HCT116 (cell line): ENCODE measurements around the gene UQCR11. TPM values are rescaled to one million over a fixed set of nuclear protein-coding genes. Genes with fewer than 3 reads are reported as not detected.
A peak's percentile ranks its signal among the peaks of the same experiment; 100 is the strongest.

Experiments
- ATAC-seq: fragments of 200-7000 bp; cut with Tn5 transposase; 2 replicates; pipeline ENCODE4 v1.9.1; 2020; ENCODE audit warnings: mild to moderate bottlenecking, moderate library complexity
- BruUV-seq: library from RNA; stranded (reverse); fragments of 400-500 nt; replicated peaks from 2 replicates; lab custom pipeline; 2021; lab: Mats Ljungman, UMichigan
- CTCF ChIA-PET: fragments of 300-600 bp; sonication (Branson Sonifier 250); formaldehyde crosslinking; loops from one replicate; lab custom pipeline; 2021; ENCODE audit warnings: antibody characterized with exemption; lab: Charles Lee
- POLR2A ChIA-PET: fragments of 300-600, 350-600 bp; sonication (Branson Sonifier 250); formaldehyde crosslinking; loops from one replicate; lab custom pipeline; 2021; ENCODE audit warnings: antibody characterized with exemption; lab: Charles Lee
- RAD21 ChIA-PET, 2 experiments: fragments of 300-600 bp; sonication (Branson Sonifier 250); formaldehyde crosslinking; loops; one replicate each; lab custom pipeline; 2023; ENCODE audit warnings: low total read pairs in 2 of 2; ENCODE audit not compliant: uncharacterized antibody in 2 of 2, unreplicated experiment in 2 of 2, low non-redundant PET in 1 of 2; lab: Charles Lee
- DNase-seq: peaks from one replicate; pipeline ENCODE4 v3.0.0-alpha.2; 2010; ENCODE audit warnings: low read depth, low spot score
- H2AFZ ChIP-seq: fragments of 200-600 bp; shearing (Covaris generic), sonication (generic); 2 replicates; pipeline ENCODE4 v1.6.1; 2017; ENCODE audit warnings: low read depth, mixed run types, mixed read lengths, antibody characterized with exemption, low read length; ENCODE audit not compliant: poor library complexity, severe bottlenecking
- H3K27ac ChIP-seq: 2 replicates; pipeline ENCODE4 v1.5.1; 2012; ENCODE audit warnings: low read depth, low read length
- H3K27me3 ChIP-seq: fragments of 200-600 bp; sonication (generic); 2 replicates; pipeline ENCODE4 v1.6.1; 2016; ENCODE audit warnings: mixed run types, low read length, mixed read lengths; ENCODE audit not compliant: insufficient read depth
- H3K36me3 ChIP-seq, 2 experiments: fragments of 200-500 bp in 1 of 2; fragments of 200-600 bp in 1 of 2; sonication (Bioruptor generic) in 1 of 2; sonication (generic) in 1 of 2; 2 replicates each; pipeline versions ENCODE4 v1.5.1 to v1.6.1; 2014 to 2016; ENCODE audit warnings: low read length in 2 of 2, inconsistent platforms in 1 of 2, mixed read lengths in 1 of 2, mixed run types in 1 of 2; ENCODE audit not compliant: insufficient read depth in 2 of 2, control insufficient read depth in 1 of 2
- H3K4me1 ChIP-seq, 2 experiments: fragments of 200-600 bp in 1 of 2; sonication (generic) in 1 of 2; 2 replicates each; pipeline versions ENCODE4 v1.5.1 to v1.6.1; 2012 to 2017; ENCODE audit warnings: low read length in 2 of 2, inconsistent platforms in 1 of 2, mild to moderate bottlenecking in 1 of 2, mixed read lengths in 1 of 2, mixed run types in 1 of 2, moderate library complexity in 1 of 2; ENCODE audit not compliant: insufficient read depth in 2 of 2, control insufficient read depth in 1 of 2
- H3K4me2 ChIP-seq: fragments of 200-600 bp; sonication (generic); 2 replicates; pipeline ENCODE4 v1.6.1; 2017; ENCODE audit warnings: mixed run types, low read length, mixed read lengths
- H3K4me3 ChIP-seq, 2 experiments: fragments of 200-600 bp in 1 of 2; sonication (generic) in 1 of 2; replicated peaks in 1 of 2; 2 replicates each; pipeline ENCODE4 v1.5.1; 2011 to 2016; ENCODE audit warnings: low read length in 2 of 2, control low read depth in 1 of 2, low read depth in 1 of 2, mild to moderate bottlenecking in 1 of 2, mixed read lengths in 1 of 2, mixed run types in 1 of 2
- H3K79me2 ChIP-seq: fragments of 200-600 bp; sonication (generic); 2 replicates; pipeline ENCODE4 v1.6.1; 2017; ENCODE audit warnings: mild to moderate bottlenecking, mixed run types, low read length, moderate library complexity, mixed read lengths; ENCODE audit not compliant: insufficient read depth
- H3K9ac ChIP-seq: fragments of 200-600 bp; sonication (generic); 2 replicates; pipeline ENCODE4 v1.6.1; 2016; ENCODE audit warnings: low read length, mixed read lengths
- H3K9me2 ChIP-seq: fragments of 200-600 bp; sonication (generic), shearing (Covaris generic); 2 replicates; pipeline ENCODE4 v1.6.1; 2017; ENCODE audit warnings: mixed run types, mild to moderate bottlenecking, moderate library complexity; ENCODE audit not compliant: insufficient read depth
- H3K9me3 ChIP-seq, 2 experiments: fragments of 200-500 bp in 1 of 2; fragments of 200-600 bp in 1 of 2; sonication (Bioruptor generic) in 1 of 2; sonication (generic) in 1 of 2; 2 replicates each; pipeline ENCODE4 v1.6.1; 2014 to 2017; ENCODE audit warnings: low read length in 2 of 2, mixed read lengths in 2 of 2, inconsistent platforms in 1 of 2, low read depth in 1 of 2, mild to moderate bottlenecking in 1 of 2, mixed run types in 1 of 2, moderate library complexity in 1 of 2; ENCODE audit not compliant: control insufficient read depth in 1 of 2, insufficient read depth in 1 of 2
- H4K20me1 ChIP-seq: fragments of 200-600 bp; sonication (generic), shearing (Covaris generic); 2 replicates; pipeline ENCODE4 v1.6.1; 2017; ENCODE audit warnings: mixed run types, mild to moderate bottlenecking, moderate library complexity; ENCODE audit not compliant: insufficient read depth
- EGR1 ChIP-seq: IDR thresholded peaks from 2 replicates; pipeline ENCODE4 v1.6.1; 2012; ENCODE audit warnings: low read depth
- POLR2AphosphoS5 ChIP-seq: IDR thresholded peaks from 2 replicates; pipeline ENCODE4 v1.6.1; 2011; ENCODE audit warnings: mild to moderate bottlenecking, low read depth, low read length, moderate library complexity
- SIN3A ChIP-seq: IDR thresholded peaks from 2 replicates; pipeline ENCODE4 v1.6.1; 2012; ENCODE audit warnings: low read depth
- intact Hi-C: fragments of 100-400 bp; cut with micrococcal nuclease; formaldehyde crosslinking; loops from 2 replicates; pipeline ENCODE4 v1.10.0; 2022
- total RNA-seq: library from RNA; stranded (reverse); gene quantifications from one replicate; pipeline ENCODE4 v1.2.1, GENCODE V29; 2021; ENCODE audit not compliant: unreplicated experiment

The UQCR11 gene
- total RNA-seq, 1 experiment from 2014 or later, result 303 TPM

DNA sequence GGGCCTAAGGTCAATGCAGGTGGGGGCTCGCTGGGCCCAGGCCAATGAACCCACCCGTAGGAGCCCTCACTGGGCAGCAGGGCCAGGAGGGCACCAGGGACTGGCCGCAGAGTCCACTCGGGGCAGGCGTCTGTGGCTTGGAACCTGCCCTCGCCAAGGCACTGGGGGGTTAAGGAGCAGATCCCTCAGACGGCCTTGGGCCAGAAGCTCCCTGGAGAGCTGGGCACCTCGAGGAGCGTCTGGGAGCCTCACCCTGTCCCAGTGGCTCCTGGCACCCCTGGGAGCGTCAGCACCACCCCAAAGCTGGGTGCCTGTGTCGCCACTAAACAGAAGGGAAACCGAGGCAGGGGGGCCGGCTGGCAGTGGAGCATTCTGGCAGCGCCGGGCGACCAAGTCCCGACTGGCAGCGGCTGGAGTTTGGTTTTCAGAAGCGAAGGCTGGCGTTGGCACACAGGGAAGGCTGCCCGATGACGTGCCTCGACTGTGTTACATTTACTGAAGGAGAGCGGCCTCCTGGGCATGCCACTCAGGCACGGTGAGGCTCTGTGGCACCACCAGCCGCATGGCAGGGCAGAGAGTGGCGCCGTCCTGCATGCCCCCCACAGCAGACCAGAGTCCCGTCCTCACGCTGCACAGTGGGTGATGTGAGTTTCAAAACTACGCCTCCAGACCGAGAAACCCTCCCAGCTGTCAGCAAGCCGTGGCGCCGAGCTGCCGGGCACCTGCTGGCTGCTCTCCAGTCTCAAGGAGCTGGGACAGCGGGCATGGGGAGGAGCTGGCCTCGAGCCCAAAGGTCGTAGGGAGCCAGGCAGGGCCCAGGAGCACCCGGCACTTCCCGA is 28.0 kb downstream of the UQCR11 start (continued):
- TF ChIP-seq SIN3A (no peak), EGR1 (no peak)
- TF ChIP-seq, all 23 proteins: peak for 0

DNA sequence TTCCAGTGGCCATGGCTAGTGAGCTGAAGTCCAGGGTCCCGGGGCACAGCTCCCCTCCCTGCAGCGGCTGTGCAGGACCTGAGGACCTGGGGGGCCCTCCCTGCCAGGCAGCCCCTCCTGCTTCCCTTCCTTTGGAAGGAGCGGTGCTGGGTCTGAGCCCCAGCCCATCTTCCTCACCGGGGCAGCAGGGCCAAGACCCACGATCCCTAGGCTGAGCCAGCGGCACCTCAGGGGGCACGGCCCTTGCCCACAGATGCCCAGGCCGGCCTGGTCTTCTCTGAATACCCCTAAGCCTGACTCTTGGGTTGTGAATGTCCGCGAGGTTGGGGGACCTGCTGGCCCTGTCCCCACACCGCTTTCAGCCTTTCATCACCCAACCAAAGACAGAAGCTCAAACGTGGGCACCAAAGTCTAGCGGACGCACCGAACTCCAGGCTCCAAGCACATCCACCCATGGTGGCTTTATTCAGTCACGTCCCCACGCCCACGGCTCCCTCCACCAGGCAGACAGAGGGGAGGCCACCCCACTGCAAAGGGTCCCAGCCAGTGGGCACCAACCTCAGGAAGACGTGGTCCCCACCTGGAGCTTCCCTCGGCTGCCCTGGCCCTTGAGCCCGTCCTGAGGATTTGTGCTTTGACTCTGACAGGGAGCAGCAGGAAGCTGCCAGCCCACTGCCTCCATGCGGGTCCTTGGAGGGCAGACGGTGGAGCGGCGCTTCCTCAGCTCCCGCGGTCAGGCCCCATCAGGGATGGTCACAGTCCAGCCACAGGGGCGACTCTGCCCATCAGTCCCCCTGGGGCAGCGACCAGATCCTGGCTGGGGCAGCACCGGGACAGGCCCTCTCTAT is 28.8 kb downstream of the UQCR11 start:
- no peak overlapping the region for H3K4me2 ChIP-seq
- no peak overlapping the region for H2AFZ ChIP-seq
- intact Hi-C loops, result no loop called here
- no peaks in the 10 kb centered on the region for H4K20me1 ChIP-seq
- no peaks in the 10 kb centered on the region for H3K4me1 ChIP-seq
- ATAC-seq (peak; percentile 13; the same call in 1 of the 2 replicates), DNase-seq (no peak)
- no peaks in the 10 kb centered on the region for H3K79me2 ChIP-seq
- RAD21 ChIA-PET, result interaction anchor here in 1 of 2 experiments (0.7 kb wide), 1 partner anchor 12 kb away, joined by 3 read pairs; no protein-coding TSS in a partner anchor
- TF ChIP-seq POLR2AphosphoS5, result no peak
- CTCF ChIA-PET, result no interaction called here
- no peaks in the 10 kb centered on the region for H3K9me2 ChIP-seq
- BruUV-seq, result TSS peak; percentile 35
- no peak overlapping the region for H3K9ac ChIP-seq
- H3K4me3 ChIP-seq, result no peak overlapping the region
- H3K9me3 ChIP-seq, result no peaks in the 10 kb centered on the region
- H3K36me3 ChIP-seq, result peaks cover 4 to 8% of the 10 kb centered on the region in 2 experiments; a peak in 1 of 4 replicates
- POLR2A ChIA-PET, result interaction anchor here (1.2 kb wide), 1 partner anchor 18 kb away, joined by 3 read pairs; no protein-coding TSS in a partner anchor
- H3K27ac ChIP-seq, result no peak overlapping the region
- no peaks in the 10 kb centered on the region for H3K27me3 ChIP-seq
